Epithelial cell of proximal tubule (primary cell): ENCODE measurements around the gene PRXL2B. TPM values are rescaled to one million over a fixed set of nuclear protein-coding genes. Genes with fewer than 3 reads are reported as not detected.
"Not testable (repeated sequence)": the region's sequence is repeated elsewhere in the genome, so short reads cannot be mapped to it uniquely, and the experiment has no call there.

Experiments used
- DNase-seq: peaks from one replicate; pipeline ENCODE4 v3.0.0-alpha.2; 2011; ENCODE audit warnings: low read depth
- H3K4me3 ChIP-seq: 2 replicates; pipeline ENCODE4 v1.5.1; 2011; ENCODE audit warnings: low read depth, mild to moderate bottlenecking, low read length
- CTCF ChIP-seq: conservative IDR thresholded peaks from 2 replicates; pipeline ENCODE4 v1.5.1; 2012; ENCODE audit warnings: low read depth, mild to moderate bottlenecking, low read length
- total RNA-seq: library from RNA; depleted of rRNA; stranded (reverse); fragments of >200 nt; gene quantifications from 2 replicates; pipeline ENCODE4 v1.2.3, GENCODE V29; 2015

The PRXL2B gene
- total RNA-seq, 1 donor from 2014 or later = 72.2 TPM

- no peak overlapping the region for H3K4me3 ChIP-seq
- no peak for TF ChIP-seq CTCF
- no peak for DNase-seq
Measured at GRCh38 chr1:2575801-2576663, 10.5 kb upstream of the PRXL2B start.

- not testable (repeated sequence) for DNase-seq
Measured at GRCh38 chr1:2577565-2578075, 9.0 kb upstream of the PRXL2B start.

GRCh38 chr1:2578758-2579118, 7.8 kb upstream of the PRXL2B start:
- TF ChIP-seq CTCF = no peak
- H3K4me3 ChIP-seq = no peak overlapping the region
- no peak for DNase-seq

More at GRCh38 chr1:2577565-2578075, 9.0 kb upstream of the PRXL2B start:
- H3K4me3 ChIP-seq = not testable (repeated sequence)

GRCh38 chr1:2580691-2581090, 5.9 kb upstream of the PRXL2B start:
- DNase-seq = no peak
- no peak for TF ChIP-seq CTCF
- no peak overlapping the region for H3K4me3 ChIP-seq

- TF ChIP-seq CTCF = no peak
- no peak for DNase-seq
- no peak overlapping the region for H3K4me3 ChIP-seq
Measured at GRCh38 chr1:2582391-2582790, 4.2 kb upstream of the PRXL2B start.

- TF ChIP-seq CTCF = no peak
- no peak for DNase-seq
- peak overlapping the region; percentile 19 for H3K4me3 ChIP-seq
Measured at GRCh38 chr1:2583331-2583791, 3.2 kb upstream of the PRXL2B start.

GRCh38 chr1:2583871-2584351, 2.7 kb upstream of the PRXL2B start:
- H3K4me3 ChIP-seq = peak overlapping the region; percentile 19
- DNase-seq = no peak
- TF ChIP-seq CTCF = no peak
